Stomach (tissue), 4 donors: ENCODE data around the gene OR8J1.

ENCODE experiments used
- POLR2A ChIP-seq, 4 donors: fragments of 450-650 bp; IDR thresholded peaks; one replicate each; pipeline ENCODE4 v1.6.1; 2016; ENCODE audit warnings: antibody characterized with exemption in 4 of 4, control low read depth in 2 of 4, mild to moderate bottlenecking in 1 of 4, moderate library complexity in 1 of 4
- POLR2AphosphoS5 ChIP-seq, 3 donors: sonication (generic); formaldehyde crosslinking; IDR thresholded peaks; one replicate each; pipeline ENCODE4 v1.6.1; 2016; ENCODE audit warnings: antibody characterized with exemption in 3 of 3
- TF ChIP-seq, protein P1 (sequence below), 7 experiments: fragments of 450-650 bp in 4 of 7; fragments of 200-600 bp in 3 of 7; sonication (generic) in 3 of 7; IDR thresholded peaks; one replicate each; pipeline ENCODE4 v1.5.1; 2016 to 2019; ENCODE audit warnings: antibody characterized with exemption in 7 of 7, control low read depth in 2 of 7, mild to moderate bottlenecking in 1 of 7

DNA sequence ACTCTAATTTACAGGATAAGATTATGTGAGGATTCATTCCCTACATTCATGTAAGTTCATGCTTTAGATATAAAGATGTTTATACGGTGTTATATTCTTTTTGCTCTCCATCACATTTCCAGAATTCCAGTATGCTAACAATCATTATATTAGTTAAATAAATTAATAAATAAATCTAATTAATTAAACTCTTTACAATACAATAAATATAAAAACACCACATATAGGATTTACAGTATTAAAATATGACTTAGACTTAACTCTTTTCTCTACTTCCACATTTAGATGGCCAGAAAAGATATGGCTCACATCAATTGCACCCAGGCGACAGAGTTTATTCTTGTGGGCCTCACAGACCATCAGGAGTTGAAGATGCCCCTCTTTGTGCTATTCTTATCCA, 21.2 kb downstream of the OR8J1 start, which contains the start of gene OR8U1:
- TF ChIP-seq, protein P1, sequence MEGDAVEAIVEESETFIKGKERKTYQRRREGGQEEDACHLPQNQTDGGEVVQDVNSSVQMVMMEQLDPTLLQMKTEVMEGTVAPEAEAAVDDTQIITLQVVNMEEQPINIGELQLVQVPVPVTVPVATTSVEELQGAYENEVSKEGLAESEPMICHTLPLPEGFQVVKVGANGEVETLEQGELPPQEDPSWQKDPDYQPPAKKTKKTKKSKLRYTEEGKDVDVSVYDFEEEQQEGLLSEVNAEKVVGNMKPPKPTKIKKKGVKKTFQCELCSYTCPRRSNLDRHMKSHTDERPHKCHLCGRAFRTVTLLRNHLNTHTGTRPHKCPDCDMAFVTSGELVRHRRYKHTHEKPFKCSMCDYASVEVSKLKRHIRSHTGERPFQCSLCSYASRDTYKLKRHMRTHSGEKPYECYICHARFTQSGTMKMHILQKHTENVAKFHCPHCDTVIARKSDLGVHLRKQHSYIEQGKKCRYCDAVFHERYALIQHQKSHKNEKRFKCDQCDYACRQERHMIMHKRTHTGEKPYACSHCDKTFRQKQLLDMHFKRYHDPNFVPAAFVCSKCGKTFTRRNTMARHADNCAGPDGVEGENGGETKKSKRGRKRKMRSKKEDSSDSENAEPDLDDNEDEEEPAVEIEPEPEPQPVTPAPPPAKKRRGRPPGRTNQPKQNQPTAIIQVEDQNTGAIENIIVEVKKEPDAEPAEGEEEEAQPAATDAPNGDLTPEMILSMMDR (IDR thresholded peaks at IDR 0.05), result no peak
- TF ChIP-seq POLR2A (IDR thresholded peaks at IDR 0.05) (no peak), POLR2AphosphoS5 (IDR thresholded peaks at IDR 0.05) (no peak)
